SK-N-SH treated with all-trans-retinoic acid at 6 μM for 48 hours (cell line): ENCODE measurements around the gene USP40.

Experiments used
- ARNTL ChIP-seq: fragments of 450-650 bp; formaldehyde crosslinking; IDR thresholded peaks from 2 replicates; pipeline ENCODE4 v1.5.0; 2020; ENCODE audit warnings: low read depth, mild to moderate bottlenecking, moderate library complexity, borderline replicate concordance
- PPARA ChIP-seq: fragments of 250-450 bp; sonication (Bioruptor Pico); IDR thresholded peaks from 2 replicates; pipeline ENCODE4 v1.5.0; 2020; ENCODE audit warnings: mild to moderate bottlenecking, borderline replicate concordance
- ZNF8 ChIP-seq: fragments of 450-650 bp; formaldehyde crosslinking; IDR thresholded peaks from 2 replicates; pipeline ENCODE4 v1.5.0; 2020; ENCODE audit warnings: mild to moderate bottlenecking, moderate library complexity
- TF ChIP-seq, protein P1 (sequence below): fragments of 250-450 bp; sonication (Bioruptor Pico); IDR thresholded peaks from 2 replicates; pipeline ENCODE4 v1.5.0; 2020; ENCODE audit warnings: mild to moderate bottlenecking, moderate library complexity

DNA sequence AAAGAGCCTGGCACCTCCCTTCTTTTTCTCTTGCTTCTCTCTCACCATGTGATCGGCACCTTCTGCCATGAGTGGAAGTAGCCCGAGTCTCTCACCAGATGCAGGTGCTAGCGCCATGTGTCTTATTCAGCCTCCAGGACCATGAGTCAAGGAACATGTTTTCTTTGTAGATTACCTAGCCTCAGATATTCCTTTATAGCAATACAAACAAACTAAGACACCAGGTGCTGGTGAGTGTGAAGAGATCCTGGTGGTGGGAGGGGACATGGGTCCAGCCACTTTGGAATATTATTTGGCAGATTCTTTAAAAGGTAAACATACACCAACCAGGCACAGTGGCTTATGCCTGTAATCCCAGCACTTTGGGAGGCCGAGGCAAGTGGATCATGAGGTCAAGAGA is 5.9 kb upstream of the USP40 start:
- TF ChIP-seq, protein P1, sequence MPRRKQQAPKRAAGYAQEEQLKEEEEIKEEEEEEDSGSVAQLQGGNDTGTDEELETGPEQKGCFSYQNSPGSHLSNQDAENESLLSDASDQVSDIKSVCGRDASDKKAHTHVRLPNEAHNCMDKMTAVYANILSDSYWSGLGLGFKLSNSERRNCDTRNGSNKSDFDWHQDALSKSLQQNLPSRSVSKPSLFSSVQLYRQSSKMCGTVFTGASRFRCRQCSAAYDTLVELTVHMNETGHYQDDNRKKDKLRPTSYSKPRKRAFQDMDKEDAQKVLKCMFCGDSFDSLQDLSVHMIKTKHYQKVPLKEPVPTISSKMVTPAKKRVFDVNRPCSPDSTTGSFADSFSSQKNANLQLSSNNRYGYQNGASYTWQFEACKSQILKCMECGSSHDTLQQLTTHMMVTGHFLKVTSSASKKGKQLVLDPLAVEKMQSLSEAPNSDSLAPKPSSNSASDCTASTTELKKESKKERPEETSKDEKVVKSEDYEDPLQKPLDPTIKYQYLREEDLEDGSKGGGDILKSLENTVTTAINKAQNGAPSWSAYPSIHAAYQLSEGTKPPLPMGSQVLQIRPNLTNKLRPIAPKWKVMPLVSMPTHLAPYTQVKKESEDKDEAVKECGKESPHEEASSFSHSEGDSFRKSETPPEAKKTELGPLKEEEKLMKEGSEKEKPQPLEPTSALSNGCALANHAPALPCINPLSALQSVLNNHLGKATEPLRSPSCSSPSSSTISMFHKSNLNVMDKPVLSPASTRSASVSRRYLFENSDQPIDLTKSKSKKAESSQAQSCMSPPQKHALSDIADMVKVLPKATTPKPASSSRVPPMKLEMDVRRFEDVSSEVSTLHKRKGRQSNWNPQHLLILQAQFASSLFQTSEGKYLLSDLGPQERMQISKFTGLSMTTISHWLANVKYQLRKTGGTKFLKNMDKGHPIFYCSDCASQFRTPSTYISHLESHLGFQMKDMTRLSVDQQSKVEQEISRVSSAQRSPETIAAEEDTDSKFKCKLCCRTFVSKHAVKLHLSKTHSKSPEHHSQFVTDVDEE = no peak
- no peak for TF ChIP-seq ARNTL (CRISPR knock-in tag)
- TF ChIP-seq ZNF8 (CRISPR knock-in tag) = no peak
- no peak for TF ChIP-seq PPARA
